Neural cell (in vitro differentiated cells): ENCODE data around the gene ZCCHC3. TPM values are rescaled to one million over a fixed set of nuclear protein-coding genes. Genes with fewer than 3 reads are reported as not detected.

Experiments used
- H2AFZ ChIP-seq: fragments of 200-600, 300-800 bp; sonication (generic), shearing (Covaris generic); 2 replicates; pipeline ENCODE4 v1.6.0; 2014; ENCODE audit warnings: low read depth, mild to moderate bottlenecking, antibody characterized with exemption, low read length, moderate library complexity
- H3F3A ChIP-seq: fragments of 200-600 bp; shearing (Covaris generic); 2 replicates; pipeline ENCODE4 v1.6.1; 2016; ENCODE audit warnings: mild to moderate bottlenecking, moderate library complexity, mixed read lengths, antibody characterized with exemption, low read length; ENCODE audit not compliant: insufficient read depth, poor library complexity, severe bottlenecking
- H3K27ac ChIP-seq: fragments of 200-600, 300-800 bp; sonication (generic), shearing (Covaris generic); 2 replicates; pipeline ENCODE4 v1.5.1; 2014; ENCODE audit warnings: mild to moderate bottlenecking, low read length, moderate library complexity
- H3K27me3 ChIP-seq: fragments of 300-800, 200-600 bp; sonication (generic), shearing (Covaris generic); 2 replicates; pipeline ENCODE4 v1.6.0; 2014; ENCODE audit warnings: mild to moderate bottlenecking, low read depth, low read length, moderate library complexity; ENCODE audit not compliant: insufficient read depth
- H3K36me3 ChIP-seq: fragments of 300-800, 200-600 bp; sonication (generic), shearing (Covaris generic); 2 replicates; pipeline ENCODE4 v1.5.1; 2014; ENCODE audit warnings: mild to moderate bottlenecking, antibody characterized with exemption, low read length, moderate library complexity; ENCODE audit not compliant: insufficient read depth
- H3K4me2 ChIP-seq: fragments of 300-800, 200-600 bp; sonication (generic), shearing (Covaris generic); 2 replicates; pipeline ENCODE4 v1.6.0; 2014; ENCODE audit warnings: mild to moderate bottlenecking, low read length
- H3K4me3 ChIP-seq: fragments of 300-800, 200-600 bp; sonication (generic), shearing (Covaris generic); 2 replicates; pipeline ENCODE4 v1.5.1; 2014; ENCODE audit warnings: mild to moderate bottlenecking, low read length, moderate library complexity
- H3K79me2 ChIP-seq: fragments of 200-600 bp; shearing (Covaris generic); replicated peaks from 2 replicates; pipeline ENCODE4 v1.6.0; 2014; ENCODE audit warnings: mild to moderate bottlenecking, low read length, moderate library complexity; ENCODE audit not compliant: insufficient read depth
- H3K9ac ChIP-seq: fragments of 300-800, 200-600 bp; sonication (generic), shearing (Covaris generic); 2 replicates; pipeline ENCODE4 v1.6.1; 2016; ENCODE audit warnings: mild to moderate bottlenecking, low read length, mixed read lengths
- H3K9me2 ChIP-seq: fragments of 200-600 bp; shearing (Covaris generic); 2 replicates; pipeline ENCODE4 v1.6.1; 2016; ENCODE audit warnings: mild to moderate bottlenecking, low read length, mixed read lengths; ENCODE audit not compliant: insufficient read depth
- H3K9me3 ChIP-seq: fragments of 200-600, 300-800 bp; sonication (generic), shearing (Covaris generic); 2 replicates; pipeline ENCODE4 v1.6.1; 2016; ENCODE audit warnings: mild to moderate bottlenecking, mixed run types, low read length, moderate library complexity, mixed read lengths
- H4K20me1 ChIP-seq: fragments of 200-600 bp; shearing (Covaris generic); 2 replicates; pipeline ENCODE4 v1.6.1; 2016; ENCODE audit warnings: mild to moderate bottlenecking, mixed run types; ENCODE audit not compliant: insufficient read depth
- EP300 ChIP-seq: fragments of 450-650 bp; conservative IDR thresholded peaks from 2 replicates; pipeline ENCODE4 v1.6.1; 2014; ENCODE audit warnings: antibody characterized with exemption, mild to moderate bottlenecking, moderate library complexity; ENCODE audit not compliant: poor library complexity, severe bottlenecking
- EZH2 ChIP-seq: fragments of 200-600, 300-800 bp; shearing (Covaris generic), sonication (generic); IDR thresholded peaks from 2 replicates; pipeline ENCODE4 v1.6.1; 2014; ENCODE audit warnings: antibody characterized with exemption, low read length, borderline replicate concordance, mild to moderate bottlenecking; ENCODE audit not compliant: insufficient read depth, poor library complexity, severe bottlenecking
- MXI1 ChIP-seq: fragments of 450-650 bp; conservative IDR thresholded peaks from 2 replicates; pipeline ENCODE4 v1.6.1; 2014; ENCODE audit warnings: antibody characterized with exemption, mild to moderate bottlenecking; ENCODE audit not compliant: poor library complexity, severe bottlenecking
- POLR2AphosphoS5 ChIP-seq: IDR thresholded peaks from 2 replicates; pipeline ENCODE4 v1.6.1; 2012
- RAD21 ChIP-seq: fragments of 450-650 bp; conservative IDR thresholded peaks from 2 replicates; pipeline ENCODE4 v1.6.1; 2014; ENCODE audit warnings: antibody characterized with exemption, mild to moderate bottlenecking, moderate library complexity
- REST ChIP-seq: IDR thresholded peaks from 2 replicates; pipeline ENCODE4 v1.6.1; 2012; ENCODE audit warnings: borderline replicate concordance
- SMC3 ChIP-seq: fragments of 450-650 bp; conservative IDR thresholded peaks from 2 replicates; pipeline ENCODE4 v1.6.1; 2014; ENCODE audit warnings: antibody characterized with exemption, mild to moderate bottlenecking, moderate library complexity; ENCODE audit not compliant: poor library complexity
- TAF1 ChIP-seq: IDR thresholded peaks from 2 replicates; pipeline ENCODE4 v1.6.1; 2012; ENCODE audit warnings: low read depth
- polyA plus RNA-seq: library from polyadenylated mRNA; depleted of rRNA; stranded (reverse); fragments of >200 nt; gene quantifications from 2 replicates; pipeline ENCODE4 v1.2.3, GENCODE V29; 2014
- TF ChIP-seq, protein P1 (sequence below): fragments of 450-650 bp; IDR thresholded peaks from 2 replicates; pipeline ENCODE4 v1.5.1; 2014; ENCODE audit warnings: antibody characterized with exemption, mild to moderate bottlenecking, moderate library complexity; ENCODE audit not compliant: poor library complexity, severe bottlenecking

Gene ZCCHC3
- polyA plus RNA-seq, 1 donor from 2014 or later, result 15.5 TPM

DNA sequence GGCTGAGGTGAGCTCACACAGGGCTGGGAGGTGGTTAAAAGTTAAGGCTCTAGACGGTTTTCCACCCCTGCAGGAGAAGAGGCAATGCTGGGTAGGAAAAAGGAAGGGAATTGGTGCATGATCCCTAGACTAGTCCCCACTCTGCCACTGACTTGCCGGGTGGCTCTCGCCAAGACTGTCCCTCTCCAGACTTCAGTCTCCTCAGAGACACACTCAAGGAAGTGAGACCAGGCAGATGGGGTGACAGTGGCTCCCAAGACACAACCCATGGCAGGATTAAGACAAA is 19.9 kb upstream of the ZCCHC3 start:
- no peaks in the 10 kb centered on the region for H3K79me2 ChIP-seq
- H2AFZ ChIP-seq, result no peak overlapping the region
- H3K4me2 ChIP-seq, result no peak overlapping the region
- H3F3A ChIP-seq, result no peaks in the 10 kb centered on the region
- no peak for TF ChIP-seq EP300
- TF ChIP-seq TAF1, result no peak
- no peak for TF ChIP-seq SMC3
- no peak for TF ChIP-seq REST
- H3K4me3 ChIP-seq, result no peak overlapping the region
- no peaks in the 10 kb centered on the region for H4K20me1 ChIP-seq
- H3K36me3 ChIP-seq, result no peaks in the 10 kb centered on the region
- no peaks in the 10 kb centered on the region for H3K27me3 ChIP-seq
- no peaks in the 10 kb centered on the region for H3K9me3 ChIP-seq
- H3K27ac ChIP-seq, result no peak overlapping the region
- no peak overlapping the region for H3K9ac ChIP-seq
- H3K9me2 ChIP-seq, result no peaks in the 10 kb centered on the region

DNA sequence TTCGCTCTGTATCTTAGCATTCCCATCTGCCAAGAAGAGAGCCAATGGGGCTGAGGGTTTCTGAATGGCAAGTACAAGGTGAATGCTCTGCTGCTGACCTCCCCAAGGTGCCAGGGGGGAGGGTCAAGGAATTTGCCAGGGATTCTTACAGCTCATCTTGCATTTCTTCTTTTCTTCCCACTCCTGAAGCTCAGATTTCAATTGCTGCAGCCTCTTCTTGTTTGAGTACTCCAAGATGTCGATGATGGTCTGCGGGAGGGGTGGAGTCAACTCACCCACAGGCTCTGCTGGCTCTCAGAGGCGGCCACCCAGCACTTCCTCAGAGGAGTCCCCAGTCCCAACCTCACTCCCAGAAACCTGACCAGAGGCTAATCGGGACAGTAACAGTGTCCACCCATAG is 19.2 kb upstream of the ZCCHC3 start:
- Histone ChIP-seq H3K9me2 (no peaks in the 10 kb centered on the region), H3K79me2 (no peaks in the 10 kb centered on the region), H3K27ac (no peak overlapping the region), H3K9me3 (no peaks in the 10 kb centered on the region), H3K27me3 (no peaks in the 10 kb centered on the region), H3K4me2 (no peak overlapping the region), H3K9ac (no peak overlapping the region), H2AFZ (no peak overlapping the region), H3K36me3 (no peaks in the 10 kb centered on the region), H3F3A (no peaks in the 10 kb centered on the region), H3K4me3 (no peak overlapping the region), H4K20me1 (no peaks in the 10 kb centered on the region)
- TF ChIP-seq REST (no peak), MXI1 (no peak), RAD21 (no peak), POLR2AphosphoS5 (no peak), EP300 (no peak), EZH2 (no peak), TAF1 (no peak), SMC3 (no peak)
- TF ChIP-seq, protein P1, sequence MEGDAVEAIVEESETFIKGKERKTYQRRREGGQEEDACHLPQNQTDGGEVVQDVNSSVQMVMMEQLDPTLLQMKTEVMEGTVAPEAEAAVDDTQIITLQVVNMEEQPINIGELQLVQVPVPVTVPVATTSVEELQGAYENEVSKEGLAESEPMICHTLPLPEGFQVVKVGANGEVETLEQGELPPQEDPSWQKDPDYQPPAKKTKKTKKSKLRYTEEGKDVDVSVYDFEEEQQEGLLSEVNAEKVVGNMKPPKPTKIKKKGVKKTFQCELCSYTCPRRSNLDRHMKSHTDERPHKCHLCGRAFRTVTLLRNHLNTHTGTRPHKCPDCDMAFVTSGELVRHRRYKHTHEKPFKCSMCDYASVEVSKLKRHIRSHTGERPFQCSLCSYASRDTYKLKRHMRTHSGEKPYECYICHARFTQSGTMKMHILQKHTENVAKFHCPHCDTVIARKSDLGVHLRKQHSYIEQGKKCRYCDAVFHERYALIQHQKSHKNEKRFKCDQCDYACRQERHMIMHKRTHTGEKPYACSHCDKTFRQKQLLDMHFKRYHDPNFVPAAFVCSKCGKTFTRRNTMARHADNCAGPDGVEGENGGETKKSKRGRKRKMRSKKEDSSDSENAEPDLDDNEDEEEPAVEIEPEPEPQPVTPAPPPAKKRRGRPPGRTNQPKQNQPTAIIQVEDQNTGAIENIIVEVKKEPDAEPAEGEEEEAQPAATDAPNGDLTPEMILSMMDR, result no peak
